ENCODE measurements around the gene LAMC3. TPM values are rescaled to one million over a fixed set of nuclear protein-coding genes. Genes with fewer than 3 reads are reported as not detected.

LAMC3 gene
- total RNA-seq, 1 donor from 2014 or later = 0.29 TPM

- no peak for DNase-seq (ENCODE audit: low read depth)
- TF ChIP-seq CTCF (conservative IDR thresholded peaks at IDR 0.05; ENCODE audit: low read depth, low read length) = no peak
- H3K4me3 ChIP-seq (ENCODE audit: low read depth, low read length) = no peak overlapping the region
These were observed 76.6 kb downstream of the LAMC3 start for GRCh38 chr9:131085370-131086122.

- no peak for TF ChIP-seq CTCF (conservative IDR thresholded peaks at IDR 0.05; ENCODE audit: low read depth, low read length)
- DNase-seq (ENCODE audit: low read depth) = no peak
- H3K4me3 ChIP-seq (ENCODE audit: low read depth, low read length) = no peak overlapping the region
These were observed 78.5 kb downstream of the LAMC3 start for GRCh38 chr9:131087354-131087893.

GRCh38 chr9:131090025-131090787 lies 81.2 kb downstream of the LAMC3 start:
- no peak for TF ChIP-seq CTCF (conservative IDR thresholded peaks at IDR 0.05; ENCODE audit: low read depth, low read length)
- no peak overlapping the region for H3K4me3 ChIP-seq (ENCODE audit: low read depth, low read length)
- DNase-seq (ENCODE audit: low read depth) = no peak

- DNase-seq (ENCODE audit: low read depth) = no peak
- H3K4me3 ChIP-seq (ENCODE audit: low read depth, low read length) = no peak overlapping the region
- no peak for TF ChIP-seq CTCF (conservative IDR thresholded peaks at IDR 0.05; ENCODE audit: low read depth, low read length)
These were observed 82.5 kb downstream of the LAMC3 start for GRCh38 chr9:131091352-131091992.

GRCh38 chr9:131092030-131092429 lies 83.1 kb downstream of the LAMC3 start:
- no peak for TF ChIP-seq CTCF (conservative IDR thresholded peaks at IDR 0.05; ENCODE audit: low read depth, low read length)
- DNase-seq (ENCODE audit: low read depth) = no peak
- no peak overlapping the region for H3K4me3 ChIP-seq (ENCODE audit: low read depth, low read length)

- DNase-seq (ENCODE audit: low read depth) = no peak
- no peak for TF ChIP-seq CTCF (conservative IDR thresholded peaks at IDR 0.05; ENCODE audit: low read depth, low read length)
- no peak overlapping the region for H3K4me3 ChIP-seq (ENCODE audit: low read depth, low read length)
These were observed 83.8 kb downstream of the LAMC3 start for GRCh38 chr9:131092548-131093440.

Measured in epithelial cell of proximal tubule (primary cell).